ENCODE measurements around the gene CLTC. TPM values are rescaled to one million over a fixed set of nuclear protein-coding genes. Genes with fewer than 3 reads are reported as not detected.

The CLTC gene
- total RNA-seq, 1 experiment from 2014 or later = 254 TPM

DNA sequence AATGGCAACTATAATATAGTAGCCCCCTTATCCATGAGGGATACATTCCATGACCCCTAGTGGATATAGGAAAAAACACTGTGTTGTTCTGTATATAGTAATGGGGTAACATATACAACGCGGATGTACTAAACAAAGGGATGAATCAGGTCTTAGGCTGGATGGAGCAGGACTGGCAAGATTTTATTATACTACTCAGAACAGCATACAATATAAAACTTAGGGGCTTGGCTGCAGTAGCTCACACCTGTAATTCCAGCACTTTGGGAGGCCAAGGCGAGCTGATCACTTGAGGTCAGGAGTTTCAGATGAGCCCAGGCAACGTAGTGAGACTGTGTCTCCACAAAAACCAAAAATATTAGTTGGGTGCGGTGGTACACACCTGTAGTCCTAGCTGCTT is 114.5 kb downstream of the CLTC start:
- Histone ChIP-seq H2BK15ac (ENCODE audit: low read depth, low read length) (no peak overlapping the region), H3K56ac (ENCODE audit: insufficient read length, low read depth, low read length) (no peak overlapping the region), H4K91ac (ENCODE audit: insufficient read length, low read depth, low read length) (no peak overlapping the region), H3K79me2 (ENCODE audit: insufficient read depth, low read length) (no peaks in the 10 kb centered on the region), H3K4me2 (ENCODE audit: insufficient read depth, insufficient read length, low read length) (no peak overlapping the region), H3T11ph (ENCODE audit: low read length) (no peak overlapping the region), H2BK12ac (ENCODE audit: insufficient read length, low read depth, low read length) (no peak overlapping the region), H2BK120ac (ENCODE audit: low read depth, low read length, poor library complexity, severe bottlenecking) (no peak overlapping the region), H3K9me3 (ENCODE audit: control insufficient read depth, low read depth, low read length) (no peaks in the 10 kb centered on the region), H2AK5ac (ENCODE audit: insufficient read length, low read length) (no peak overlapping the region), H3K4ac (ENCODE audit: low read depth, low read length) (no peak overlapping the region), H2BK5ac (ENCODE audit: insufficient read length, low read length) (no peak overlapping the region), H4K8ac (replicated peaks; ENCODE audit: insufficient read length, low read depth, low read length) (no peak overlapping the region), H3K27me3 (ENCODE audit: insufficient read depth, low read length) (no peaks in the 10 kb centered on the region), H3K79me1 (ENCODE audit: insufficient read depth, low read depth, low read length, poor library complexity, severe bottlenecking) (no peaks in the 10 kb centered on the region), H3K9ac (ENCODE audit: extremely low read depth, insufficient read length, low read length) (no peak overlapping the region), H2AFZ (ENCODE audit: low read length) (no peak overlapping the region), H4K20me1 (ENCODE audit: control insufficient read depth, insufficient read depth, insufficient read length) (no peaks in the 10 kb centered on the region), H2BK20ac (ENCODE audit: low read depth, low read length, poor library complexity, severe bottlenecking) (no peak overlapping the region), H3K14ac (ENCODE audit: insufficient read depth, low read length) (no peak overlapping the region), H3K23me2 (ENCODE audit: insufficient read length, low read depth, low read length, poor library complexity, severe bottlenecking) (no peaks in the 10 kb centered on the region), H3K27ac (ENCODE audit: insufficient read length, low read depth, low read length) (no peak overlapping the region), H3K23ac (ENCODE audit: insufficient read length, low read depth, low read length) (no peak overlapping the region), H3K4me1 (ENCODE audit: insufficient read depth, low read length) (no peaks in the 10 kb centered on the region), H3K18ac (ENCODE audit: insufficient read length, low read depth, low read length) (no peak overlapping the region), H4K5ac (ENCODE audit: insufficient read length, low read depth, low read length) (no peak overlapping the region)
- Mint-ChIP-seq H3K36me3 (ENCODE audit: insufficient read depth in 1 of 3, low read depth in 3 of 3) (peaks cover 0 to 16% (median 0%) of the 10 kb centered on the region in 3 experiments; a peak in 3 of 7 replicates), H3K4me1 (no peaks in the 10 kb centered on the region), H3K27me3 (ENCODE audit: low read depth) (no peaks in the 10 kb centered on the region), H3K4me3 (no peak overlapping the region), H3K9me3 (no peaks in the 10 kb centered on the region), H3K27ac (no peak overlapping the region)
- TF ChIP-seq, protein P1, sequence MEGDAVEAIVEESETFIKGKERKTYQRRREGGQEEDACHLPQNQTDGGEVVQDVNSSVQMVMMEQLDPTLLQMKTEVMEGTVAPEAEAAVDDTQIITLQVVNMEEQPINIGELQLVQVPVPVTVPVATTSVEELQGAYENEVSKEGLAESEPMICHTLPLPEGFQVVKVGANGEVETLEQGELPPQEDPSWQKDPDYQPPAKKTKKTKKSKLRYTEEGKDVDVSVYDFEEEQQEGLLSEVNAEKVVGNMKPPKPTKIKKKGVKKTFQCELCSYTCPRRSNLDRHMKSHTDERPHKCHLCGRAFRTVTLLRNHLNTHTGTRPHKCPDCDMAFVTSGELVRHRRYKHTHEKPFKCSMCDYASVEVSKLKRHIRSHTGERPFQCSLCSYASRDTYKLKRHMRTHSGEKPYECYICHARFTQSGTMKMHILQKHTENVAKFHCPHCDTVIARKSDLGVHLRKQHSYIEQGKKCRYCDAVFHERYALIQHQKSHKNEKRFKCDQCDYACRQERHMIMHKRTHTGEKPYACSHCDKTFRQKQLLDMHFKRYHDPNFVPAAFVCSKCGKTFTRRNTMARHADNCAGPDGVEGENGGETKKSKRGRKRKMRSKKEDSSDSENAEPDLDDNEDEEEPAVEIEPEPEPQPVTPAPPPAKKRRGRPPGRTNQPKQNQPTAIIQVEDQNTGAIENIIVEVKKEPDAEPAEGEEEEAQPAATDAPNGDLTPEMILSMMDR (conservative IDR thresholded peaks at IDR 0.05) = no peak
- no CpG with 5 or more reads among the region's 5 CpGs for WGBS (ENCODE audit: extremely low coverage, insufficient read length, low lambda C conversion rate)
- DNase-seq = no peak

Data from H9 (cell line).